A549 treated with AZD9567 at 1 μM for 4 hours (cell line): Measurements from ENCODE around the gene PGGHG. TPM values are rescaled to one million over a fixed set of nuclear protein-coding genes. Genes with fewer than 3 reads are reported as not detected.

Source experiments
- total RNA-seq: library from RNA; stranded (reverse); fragments of 200-300 nt; extraction: Qiagen RNA extraction; gene quantifications from 5 replicates; pipeline ENCODE4 v1.2.3, GENCODE V29; 2022; ENCODE audit not compliant: insufficient read depth

Gene PGGHG
- 4.7 to 14.4 TPM (median 13.1 TPM) in 5 replicates for total RNA-seq

DNA sequence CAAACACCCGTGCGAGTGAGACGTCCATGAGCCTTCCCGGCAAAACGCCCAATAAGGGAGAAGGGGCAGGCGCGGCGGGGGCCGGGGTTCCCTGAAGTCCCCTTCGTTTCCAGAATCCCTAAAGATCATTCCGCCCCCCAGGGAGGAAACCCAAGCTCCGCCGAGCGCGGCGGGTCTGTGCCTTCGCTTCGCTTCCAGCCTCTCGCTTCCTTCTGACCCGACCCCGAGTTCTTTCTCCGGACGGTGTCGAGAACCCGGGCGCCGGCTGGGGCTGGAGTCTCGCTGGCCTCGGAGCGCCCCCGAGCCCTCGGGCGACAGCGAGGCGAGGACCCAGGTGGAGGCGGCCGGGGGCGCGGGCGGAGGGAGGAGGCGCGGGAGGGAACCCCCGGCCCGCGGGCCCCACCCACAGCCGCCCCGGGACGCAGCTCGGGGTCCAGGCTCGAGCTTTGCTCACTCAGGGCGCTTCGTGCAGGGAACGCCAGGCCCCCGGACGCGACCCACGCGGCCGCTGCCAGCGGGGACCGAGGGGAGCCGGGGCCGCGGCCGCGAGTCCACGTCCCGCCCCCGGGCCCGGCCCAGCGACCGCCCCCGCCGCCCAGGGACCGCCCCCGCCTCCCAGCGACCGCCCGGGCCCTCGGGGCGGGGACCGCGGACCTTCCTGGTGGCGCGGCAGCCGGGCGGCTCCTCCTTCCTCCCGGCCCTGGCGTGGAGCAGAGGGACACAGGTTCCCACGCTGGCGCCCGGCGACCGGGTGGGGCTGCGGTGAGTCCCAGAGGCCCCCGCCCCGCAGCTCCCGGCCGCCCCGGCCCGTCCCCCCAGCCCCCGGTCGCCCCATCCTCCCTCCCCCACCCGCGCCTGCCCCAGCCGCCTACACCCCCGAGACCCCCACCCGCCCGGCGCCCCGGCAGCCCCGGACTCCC, at the start of gene PGGHG:
Gene PGGHG (plus strand): TSS at position 649 of the 920 bp plus-strand sequence. CDS start 691 bp downstream, outside the sequence.

DNA sequence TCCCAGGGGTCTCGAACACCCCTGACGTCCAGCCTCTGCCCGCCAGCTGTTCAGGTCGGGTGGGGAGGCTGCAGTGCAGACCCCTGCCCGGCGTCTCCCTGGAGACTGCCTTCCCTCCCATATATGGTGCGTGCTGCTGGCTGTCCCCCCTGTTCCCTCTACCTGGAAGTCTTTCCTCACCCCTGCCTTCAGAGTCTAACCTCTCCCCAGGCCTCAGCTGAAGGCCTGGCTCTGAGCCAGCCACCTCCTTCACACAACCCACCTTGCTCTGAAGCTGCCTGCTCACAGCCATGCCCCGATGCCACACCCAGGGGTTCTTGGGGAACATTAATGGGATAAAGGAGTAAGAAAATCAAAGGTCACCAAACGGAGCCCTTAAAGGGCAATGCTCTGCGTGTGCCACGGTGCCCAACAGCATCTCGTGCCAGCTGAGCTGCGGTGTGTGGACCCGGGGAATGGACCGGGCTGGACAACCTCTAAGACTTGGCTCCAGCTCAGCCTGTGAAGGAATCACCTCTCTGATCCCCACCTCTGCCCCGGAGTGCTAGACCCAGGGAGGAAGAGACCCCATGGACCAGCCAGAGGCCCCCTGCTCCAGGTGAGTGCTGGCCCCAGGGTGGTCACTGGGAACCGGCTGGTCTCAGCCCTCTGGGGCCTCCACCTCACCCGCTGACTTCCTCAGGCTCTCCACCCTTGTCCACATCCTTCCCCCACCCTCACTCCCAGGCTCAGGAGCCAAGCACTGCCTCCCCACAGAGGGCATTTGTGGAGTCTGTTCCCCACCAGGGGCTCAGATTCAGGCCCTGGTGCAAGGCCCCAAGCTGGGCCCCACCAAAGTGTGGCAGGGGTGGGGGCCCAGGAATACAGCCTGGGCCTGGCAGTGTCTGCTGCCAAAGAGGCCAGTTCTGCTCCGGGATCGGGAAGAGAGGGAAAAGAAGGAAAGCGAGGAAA, 10.7 kb upstream of the PGGHG start, which contains the start of gene NLRP6:
Gene NLRP6 (plus strand): TSS at position 407 of the 951 bp plus-strand sequence. CDS start 163 bp downstream, at position 570.

DNA sequence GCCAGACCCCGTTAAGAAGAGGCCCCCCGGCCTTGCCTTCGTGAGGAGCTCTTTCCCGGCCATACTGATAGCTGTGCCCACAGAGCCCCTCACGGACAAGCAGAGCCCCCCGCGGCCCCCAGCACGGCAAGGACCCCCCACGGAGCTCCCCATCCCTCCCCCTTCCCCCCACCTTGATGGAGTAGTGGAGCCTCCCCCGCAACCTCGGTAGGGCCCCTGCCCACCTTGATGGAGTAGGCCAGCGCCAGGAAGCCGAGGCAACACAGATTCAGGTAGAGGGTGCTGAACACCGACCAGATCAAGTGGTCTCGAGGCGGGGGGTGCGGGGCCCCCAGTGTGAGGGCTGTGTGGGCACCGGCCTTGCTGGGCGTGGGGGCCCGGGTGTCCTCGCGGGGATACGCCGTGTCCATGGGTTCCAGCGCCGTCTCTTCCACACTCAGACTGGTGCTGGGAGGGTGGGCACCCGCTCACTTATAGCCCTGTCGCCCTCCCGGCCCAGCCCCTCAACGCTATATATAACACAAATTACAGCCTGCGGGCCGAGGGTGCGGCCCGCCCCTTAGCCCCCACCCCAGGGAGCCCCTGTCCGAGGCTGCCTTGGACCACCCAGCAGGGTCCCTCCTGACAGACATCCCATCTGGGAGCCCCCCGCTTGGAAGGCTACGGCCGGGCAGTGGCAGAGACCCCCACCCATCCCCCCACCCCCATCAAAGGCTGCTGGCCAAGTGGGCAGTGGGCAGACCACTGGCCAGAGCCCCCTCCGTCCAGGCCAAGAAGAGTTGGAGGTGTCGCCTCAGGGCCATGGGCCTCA, 10.4 kb downstream of the PGGHG start, which contains the start of gene IFITM5:
Gene IFITM5 (minus strand): TSS at position 446 of the 811 bp plus-strand sequence. CDS start 36 bp downstream, at position 410.

GRCh38 chr11:307766-308708, 19.1 kb downstream of the PGGHG start, which contains the start of gene IFITM2:
Gene IFITM2 (plus strand): TSS chr11:307816. CDS start chr11:308193, 377 bp downstream.

GRCh38 chr11:313787-314553, 25.0 kb downstream of the PGGHG start, which contains the start of gene IFITM1:
Gene IFITM1 (plus strand): TSS chr11:314040. CDS start chr11:314171, 131 bp downstream.

Other genes starting within 250 kb of the PGGHG start
- gene SCGB1C1, start 96.0 kb upstream of the PGGHG start, total RNA-seq = not detected in 5 replicates
- gene BET1L, start 81.7 kb upstream of the PGGHG start, total RNA-seq = 41.9 to 51.9 TPM (median 49.4 TPM) in 5 replicates
- gene RIC8A, start 81.4 kb upstream of the PGGHG start, total RNA-seq = 116 to 124 TPM (median 119 TPM) in 5 replicates
- 19.5 to 22.8 TPM (median 21.8 TPM) in 5 replicates for gene SIRT3, start 52.8 kb upstream of the PGGHG start, total RNA-seq
- gene PSMD13, start 52.1 kb upstream of the PGGHG start, total RNA-seq = 159 to 219 TPM (median 173 TPM) in 5 replicates
- not detected in 5 replicates for gene NLRP6, start 10.7 kb upstream of the PGGHG start, total RNA-seq
- gene IFITM5, start 10.4 kb downstream of the PGGHG start, total RNA-seq = not detected in 5 replicates
- 44.1 to 65.8 TPM (median 59.9 TPM) in 5 replicates for gene IFITM2, start 18.7 kb downstream of the PGGHG start, total RNA-seq
- gene IFITM1, start 24.9 kb downstream of the PGGHG start, total RNA-seq = 0.21 to 0.61 TPM (median 0.40 TPM) in 4 of 5 replicates, not detected in the other
- gene IFITM3, start 31.7 kb downstream of the PGGHG start, total RNA-seq = 25.9 to 31.4 TPM (median 29.6 TPM) in 5 replicates
- 3.5 to 19.5 TPM (median 16.4 TPM) in 5 replicates for gene B4GALNT4, start 80.4 kb downstream of the PGGHG start, total RNA-seq
- 23.1 to 36.9 TPM (median 34.3 TPM) in 5 replicates for gene PKP3, start 105.1 kb downstream of the PGGHG start, total RNA-seq
- gene SIGIRR, start 125.9 kb downstream of the PGGHG start, total RNA-seq = 56.8 to 95.7 TPM (median 89.6 TPM) in 5 replicates
- gene ANO9, start 152.9 kb downstream of the PGGHG start, total RNA-seq = 0.84 to 1.3 TPM (median 0.85 TPM) in 4 of 5 replicates, not detected in the other
- 43.9 to 53.0 TPM (median 47.6 TPM) in 5 replicates for gene PTDSS2, start 161.2 kb downstream of the PGGHG start, total RNA-seq
- gene RNH1, start 218.1 kb downstream of the PGGHG start, total RNA-seq = 170 to 191 TPM (median 177 TPM) in 5 replicates
- gene HRAS, start 246.4 kb downstream of the PGGHG start, total RNA-seq = 124 to 168 TPM (median 154 TPM) in 5 replicates
- gene LRRC56, start 248.4 kb downstream of the PGGHG start, total RNA-seq = 0.73 to 1.4 TPM (median 0.86 TPM) in 5 replicates